ENCODE results near the gene MTFR1L. TPM values are rescaled to one million over a fixed set of nuclear protein-coding genes. Genes with fewer than 3 reads are reported as not detected.

The MTFR1L gene
- total RNA-seq, 1 donor from 2014 or later, result 74.3 TPM

DNA sequence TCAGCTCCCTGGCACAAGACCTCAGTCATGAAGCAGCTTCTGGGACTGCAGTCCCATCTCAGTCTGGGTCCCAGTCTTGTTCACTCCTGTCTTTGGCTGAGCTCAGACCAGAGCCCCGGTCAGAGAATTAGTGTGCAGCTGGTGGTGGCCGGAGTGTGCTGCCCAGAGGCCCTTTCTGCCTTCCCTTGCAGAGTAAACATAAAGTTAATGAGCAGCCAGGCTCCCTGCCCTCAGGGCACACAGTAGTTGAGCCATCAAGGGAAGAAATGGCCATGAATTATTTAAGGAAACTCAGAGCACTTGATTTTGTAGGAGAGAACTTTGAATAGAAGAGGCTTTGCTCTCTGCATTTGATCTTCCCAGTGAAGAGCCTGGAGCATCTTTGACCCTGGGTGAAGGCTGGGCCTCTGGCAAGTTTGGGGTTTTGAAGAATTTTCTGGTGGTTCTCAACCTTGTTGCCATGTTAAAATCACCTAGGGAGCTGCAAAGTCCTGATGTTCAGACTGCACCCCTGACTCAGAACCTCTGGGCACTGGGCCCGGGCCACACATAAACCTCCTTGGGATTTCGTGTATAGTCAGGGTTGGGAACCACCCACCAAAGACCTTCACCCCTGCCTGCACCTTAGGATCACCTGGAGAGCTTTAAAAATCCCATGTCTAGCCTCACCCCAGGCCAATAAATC lies 46.2 kb upstream of the MTFR1L start:
- Mint-ChIP-seq H3K36me3 (no peaks in the 10 kb centered on the region), H3K27me3 (ENCODE audit: low read depth) (peaks cover 66% of the 10 kb centered on the region), H3K4me3 (no peak overlapping the region), H3K4me1 (peaks cover 54% of the 10 kb centered on the region), H3K9me3 (no peaks in the 10 kb centered on the region), H3K27ac (no peak overlapping the region)
- no peak for DNase-seq (ENCODE audit: low spot score in 2 of 2, unreplicated experiment in 2 of 2)
- TF ChIP-seq CTCF (IDR thresholded peaks at IDR 0.05; ENCODE audit: unreplicated experiment), result no peak

DNA sequence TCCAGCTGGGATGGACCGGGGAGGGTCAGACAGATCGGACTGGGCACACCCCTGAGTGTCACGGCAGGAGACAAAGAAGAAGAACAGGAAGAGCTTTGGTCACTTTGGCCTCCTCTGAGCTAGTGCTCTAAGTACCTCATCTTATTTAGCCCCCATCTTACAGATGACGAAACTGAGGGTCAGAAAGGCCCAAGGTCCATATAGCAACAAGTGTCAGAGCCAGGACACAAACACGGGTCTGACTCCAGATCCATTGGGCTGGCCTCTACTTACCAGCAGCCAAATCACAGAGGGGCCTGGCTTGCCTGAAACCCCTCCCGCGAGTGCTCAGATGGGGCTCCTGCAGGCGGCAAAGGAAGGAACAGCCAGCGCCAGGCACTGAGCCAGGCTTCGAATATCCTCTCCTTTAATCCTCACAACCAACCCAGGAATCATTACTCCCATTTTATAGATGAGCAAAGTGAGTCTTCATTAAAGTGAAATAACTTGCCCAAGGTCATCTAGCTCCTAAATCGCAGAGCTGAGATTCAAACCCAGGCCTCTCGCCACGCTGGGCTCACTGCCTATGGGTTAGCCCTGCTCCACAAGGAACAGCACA lies 45.4 kb upstream of the MTFR1L start:
- no peak for TF ChIP-seq CTCF (IDR thresholded peaks at IDR 0.05; ENCODE audit: unreplicated experiment)
- no peak overlapping the region for H3K4me3 Mint-ChIP-seq
- DNase-seq (ENCODE audit: low spot score in 2 of 2, unreplicated experiment in 2 of 2), result no peak
- H3K9me3 Mint-ChIP-seq, result no peaks in the 10 kb centered on the region
- H3K27ac Mint-ChIP-seq, result no peak overlapping the region
- no peaks in the 10 kb centered on the region for H3K36me3 Mint-ChIP-seq
- peaks cover 65% of the 10 kb centered on the region for H3K27me3 Mint-ChIP-seq (ENCODE audit: low read depth)
- peaks cover 54% of the 10 kb centered on the region for H3K4me1 Mint-ChIP-seq

DNA sequence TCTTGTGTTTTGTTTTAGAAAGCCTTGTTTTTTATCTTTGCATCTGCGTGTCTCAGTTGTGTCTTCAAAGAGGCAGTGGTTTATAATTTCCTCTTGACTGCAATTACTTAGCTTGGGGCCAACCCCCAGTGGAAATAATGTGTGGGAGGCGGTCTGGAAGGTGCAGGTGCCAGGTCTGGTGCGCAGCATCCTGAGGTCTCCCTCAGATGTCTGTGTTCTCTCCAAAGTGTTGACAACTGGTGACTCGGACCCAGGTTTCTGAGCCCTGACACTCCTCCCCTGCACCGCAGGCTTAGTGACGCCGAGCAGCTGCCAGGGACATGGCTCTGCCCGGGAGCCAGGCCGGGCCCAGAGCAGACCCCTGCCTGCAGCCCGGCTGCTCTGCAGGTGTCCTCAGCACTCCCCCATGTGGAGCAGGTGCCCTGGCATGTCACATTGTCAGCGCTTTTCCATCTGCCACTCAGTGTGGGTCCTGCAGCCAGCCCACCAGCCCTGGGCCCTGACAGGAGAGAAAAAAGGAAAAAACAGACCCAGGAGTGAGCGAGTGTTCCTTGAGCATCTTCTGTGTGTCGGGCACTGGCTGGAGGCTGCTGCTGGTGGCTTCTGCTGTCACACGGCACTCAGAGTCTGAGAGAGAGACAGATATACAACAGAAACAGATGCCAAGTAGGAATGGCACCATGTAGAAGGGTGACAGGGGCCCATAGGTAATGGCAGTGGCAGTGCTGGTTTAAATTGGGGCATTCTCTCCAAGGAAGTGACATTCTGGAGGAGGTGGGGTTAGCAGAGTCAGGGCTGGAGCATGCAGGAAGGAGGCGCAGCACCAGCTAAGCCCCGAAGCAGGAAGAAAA lies 44.6 kb upstream of the MTFR1L start:
- no peak for DNase-seq (ENCODE audit: low spot score in 2 of 2, unreplicated experiment in 2 of 2)
- no peaks in the 10 kb centered on the region for H3K36me3 Mint-ChIP-seq
- peaks cover 57% of the 10 kb centered on the region for H3K4me1 Mint-ChIP-seq
- H3K27me3 Mint-ChIP-seq (ENCODE audit: low read depth), result peaks cover 59% of the 10 kb centered on the region
- H3K4me3 Mint-ChIP-seq, result no peak overlapping the region
- no peak overlapping the region for H3K27ac Mint-ChIP-seq
- H3K9me3 Mint-ChIP-seq, result no peaks in the 10 kb centered on the region
- TF ChIP-seq CTCF (IDR thresholded peaks at IDR 0.05; ENCODE audit: unreplicated experiment), result no peak

DNA sequence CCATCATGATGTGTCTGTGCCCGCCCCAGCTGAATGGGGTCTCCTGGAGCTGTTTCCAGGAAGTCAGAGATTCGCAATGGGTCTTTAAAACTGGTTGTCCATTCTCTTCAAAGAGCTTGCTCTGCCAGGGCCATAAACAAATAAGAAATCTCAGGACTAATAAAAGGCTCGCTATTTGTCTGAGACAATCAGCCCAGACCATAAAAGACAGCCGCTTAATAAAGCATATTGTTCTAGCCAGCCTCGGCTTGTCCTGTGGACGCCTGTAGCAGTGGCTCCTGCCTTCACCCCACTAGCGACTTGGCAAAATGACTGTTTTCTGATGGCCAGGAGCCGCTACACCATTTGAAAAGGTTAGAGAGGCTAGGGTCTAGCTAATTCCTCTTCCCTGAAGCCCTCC lies 40.4 kb upstream of the MTFR1L start:
- H3K4me3 Mint-ChIP-seq, result no peak overlapping the region

GRCh38 chr1:25779894-25780293 lies 39.9 kb upstream of the MTFR1L start:
- no peak for DNase-seq (ENCODE audit: low spot score in 2 of 2, unreplicated experiment in 2 of 2)
- H3K4me1 Mint-ChIP-seq, result peaks cover 29% of the 10 kb centered on the region

More for the DNA sequence above, 40.4 kb upstream of the MTFR1L start:
- Mint-ChIP-seq H3K36me3 (no peaks in the 10 kb centered on the region), H3K9me3 (no peaks in the 10 kb centered on the region), H3K4me1 (peaks cover 30% of the 10 kb centered on the region), H3K27me3 (ENCODE audit: low read depth) (peaks cover 36% of the 10 kb centered on the region), H3K27ac (no peak overlapping the region)
- TF ChIP-seq CTCF (IDR thresholded peaks at IDR 0.05; ENCODE audit: unreplicated experiment), result no peak
- DNase-seq (ENCODE audit: low spot score in 2 of 2, unreplicated experiment in 2 of 2), result no peak

More at GRCh38 chr1:25779894-25780293, 39.9 kb upstream of the MTFR1L start:
- no peak for TF ChIP-seq CTCF (IDR thresholded peaks at IDR 0.05; ENCODE audit: unreplicated experiment)
- Mint-ChIP-seq H3K4me3 (no peak overlapping the region), H3K27me3 (ENCODE audit: low read depth) (peaks cover 36% of the 10 kb centered on the region), H3K36me3 (no peaks in the 10 kb centered on the region), H3K27ac (no peak overlapping the region), H3K9me3 (no peaks in the 10 kb centered on the region)
